Colonic mucosa (tissue), 4 donors: ENCODE measurements around the gene MECP2. TPM values are rescaled to one million over a fixed set of nuclear protein-coding genes. Genes with fewer than 3 reads are reported as not detected.

Experiments used
- DNase-seq: peaks from one replicate; pipeline ENCODE4 v3.0.0-alpha.2; 2020
- H3K27ac ChIP-seq: fragments of 200-600 bp; one replicate; pipeline ENCODE4 v1.8.0; 2021
- H3K27me3 ChIP-seq: fragments of 200-600 bp; one replicate; pipeline ENCODE4 v1.8.0; 2021
- H3K36me3 ChIP-seq: fragments of 200-600 bp; one replicate; pipeline ENCODE4 v1.8.0; 2021
- H3K4me1 ChIP-seq: fragments of 200-600 bp; one replicate; pipeline ENCODE4 v1.8.0; 2021; ENCODE audit warnings: mild to moderate bottlenecking
- H3K4me3 ChIP-seq: fragments of 200-600 bp; one replicate; pipeline ENCODE4 v1.8.0; 2021
- H3K9ac ChIP-seq, 2 donors: one replicate each; pipeline ENCODE4 v1.7.0; 2013; ENCODE audit warnings: control low read depth in 2 of 2, low read depth in 2 of 2, low read length in 2 of 2
- H3K9me3 ChIP-seq: fragments of 200-600 bp; one replicate; pipeline ENCODE4 v1.8.0; 2021
- CTCF ChIP-seq: fragments of 200-600 bp; IDR thresholded peaks from one replicate; pipeline ENCODE4 v1.8.0; 2022; ENCODE audit warnings: antibody characterized with exemption, mild to moderate bottlenecking
- intact Hi-C: fragments of 100-400 bp; cut with DNase I; formaldehyde crosslinking; loops from one replicate; pipeline ENCODE4 v1.14.1; 2022
- total RNA-seq, 2 donors: library from RNA; stranded (reverse); fragmentation: NEBNext Ultra II Directional in 1 of 2; extraction: Animal tissue kit (Norgen Biotek cat#: 25700) in 1 of 2; gene quantifications; one replicate each; pipeline ENCODE4 v1.2.1, GENCODE V29; 2021
- donor health status: healthy.
- donor health status: DM: no; HTN: no; CAD: no.
- donor health status: DM: no; HTN: no; CAD: no.

Gene MECP2
- total RNA-seq, 2 donors from 2014 or later = 28.3 to 29.7 TPM

- no peaks in the 10 kb centered on the region for H3K36me3 ChIP-seq
- intact Hi-C loops = no loop called here
- H3K9ac ChIP-seq = peak overlapping the region; percentile 68 to 79
- H3K4me3 ChIP-seq = peak overlapping the region; percentile 57
- H3K4me1 ChIP-seq = no peaks in the 10 kb centered on the region
- peaks cover 6% of the 10 kb centered on the region for H3K27me3 ChIP-seq
- peak overlapping the region; percentile 82 for H3K27ac ChIP-seq
- DNase-seq = no peak
- no peaks in the 10 kb centered on the region for H3K9me3 ChIP-seq
- no peak for TF ChIP-seq CTCF
These were observed 1.1 kb downstream of the MECP2 start for GRCh38 chrX:154096140-154097002.

- DNase-seq = no peak
- Histone ChIP-seq H3K4me1 (no peaks in the 10 kb centered on the region), H3K36me3 (no peaks in the 10 kb centered on the region), H3K27ac (no peak overlapping the region), H3K27me3 (peaks cover 5% of the 10 kb centered on the region), H3K9ac (peak overlapping the region in 1 of 2 donors; percentile 44), H3K4me3 (no peak overlapping the region), H3K9me3 (no peaks in the 10 kb centered on the region)
- intact Hi-C loops = no loop called here
- no peak for TF ChIP-seq CTCF
These were observed 2.7 kb downstream of the MECP2 start for GRCh38 chrX:154094833-154095232.

GRCh38 chrX:154093965-154094364 is 3.6 kb downstream of the MECP2 start:
- Histone ChIP-seq H3K4me3 (no peak overlapping the region), H3K27ac (no peak overlapping the region), H3K36me3 (no peaks in the 10 kb centered on the region), H3K27me3 (no peaks in the 10 kb centered on the region), H3K9ac (peak overlapping the region in 1 of 2 donors; percentile 12), H3K9me3 (no peaks in the 10 kb centered on the region), H3K4me1 (no peaks in the 10 kb centered on the region)
- TF ChIP-seq CTCF = no peak
- intact Hi-C loops = no loop called here
- DNase-seq = no peak

- no peaks in the 10 kb centered on the region for H3K4me1 ChIP-seq
- no peak for TF ChIP-seq CTCF
- no peak overlapping the region for H3K4me3 ChIP-seq
- no peak overlapping the region for H3K9ac ChIP-seq
- H3K36me3 ChIP-seq = no peaks in the 10 kb centered on the region
- no peak overlapping the region for H3K27ac ChIP-seq
- no peaks in the 10 kb centered on the region for H3K9me3 ChIP-seq
- DNase-seq = no peak
- no peaks in the 10 kb centered on the region for H3K27me3 ChIP-seq
- intact Hi-C loops = no loop called here
These were observed 5.1 kb downstream of the MECP2 start for GRCh38 chrX:154092371-154092770.

GRCh38 chrX:154091678-154092077 is 5.8 kb downstream of the MECP2 start:
- no peak overlapping the region for H3K27ac ChIP-seq
- intact Hi-C loops = no loop called here
- H3K9me3 ChIP-seq = no peaks in the 10 kb centered on the region
- H3K9ac ChIP-seq = no peak overlapping the region
- no peaks in the 10 kb centered on the region for H3K27me3 ChIP-seq
- no peaks in the 10 kb centered on the region for H3K36me3 ChIP-seq
- DNase-seq = no peak
- TF ChIP-seq CTCF = no peak
- H3K4me3 ChIP-seq = no peak overlapping the region
- H3K4me1 ChIP-seq = no peaks in the 10 kb centered on the region
